Ramos (cell line): ENCODE data around the gene FHIT.

Source experiments
- in situ Hi-C: fragments of 300-500 bp; cut with MboI; formaldehyde crosslinking; loops from one replicate; pipeline ENCODE4 v1.14.3; 2022; ENCODE audit warnings: low sequenced_read_pairs; ENCODE audit not compliant: unreplicated experiment

Gene FHIT

DNA sequence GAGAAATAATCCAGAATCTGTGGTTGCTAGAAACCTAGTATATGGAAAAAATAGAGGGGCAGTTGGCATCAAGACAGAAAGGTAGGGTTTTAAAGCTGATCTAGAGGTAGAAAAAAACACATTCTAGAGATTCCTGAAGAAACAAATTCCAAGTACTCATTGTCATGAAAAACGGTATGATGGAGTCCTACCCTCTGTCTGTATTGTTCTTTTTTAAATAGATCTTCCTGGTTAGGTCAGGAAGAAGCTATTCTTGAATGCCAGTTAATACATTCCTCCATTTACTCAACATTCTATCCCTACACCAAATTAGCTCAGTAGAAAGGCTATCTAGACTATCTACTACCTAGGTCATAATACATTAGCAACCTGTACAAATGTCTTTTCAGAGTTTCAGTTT is 364.7 kb downstream of the FHIT start:
- in situ Hi-C loops: no loop called here

DNA sequence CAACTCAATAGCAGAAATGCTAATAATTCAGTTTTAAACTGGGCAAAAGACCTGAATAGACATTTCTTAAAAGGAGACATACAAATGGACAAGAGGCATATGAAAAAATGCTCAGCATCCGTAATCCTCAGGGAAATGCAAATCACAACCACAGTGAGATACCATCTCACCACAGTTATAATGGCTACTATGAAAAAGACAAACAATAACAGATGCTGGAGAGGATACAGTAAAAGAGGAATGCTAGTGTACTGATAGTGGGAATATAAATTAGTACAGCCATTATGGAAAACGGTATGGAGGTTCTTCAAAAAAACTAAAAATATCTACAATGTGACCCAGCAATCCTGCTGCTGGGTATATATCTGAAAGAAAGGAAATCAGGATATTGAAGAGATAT is 367.2 kb downstream of the FHIT start:
- in situ Hi-C loops: no loop called here

DNA sequence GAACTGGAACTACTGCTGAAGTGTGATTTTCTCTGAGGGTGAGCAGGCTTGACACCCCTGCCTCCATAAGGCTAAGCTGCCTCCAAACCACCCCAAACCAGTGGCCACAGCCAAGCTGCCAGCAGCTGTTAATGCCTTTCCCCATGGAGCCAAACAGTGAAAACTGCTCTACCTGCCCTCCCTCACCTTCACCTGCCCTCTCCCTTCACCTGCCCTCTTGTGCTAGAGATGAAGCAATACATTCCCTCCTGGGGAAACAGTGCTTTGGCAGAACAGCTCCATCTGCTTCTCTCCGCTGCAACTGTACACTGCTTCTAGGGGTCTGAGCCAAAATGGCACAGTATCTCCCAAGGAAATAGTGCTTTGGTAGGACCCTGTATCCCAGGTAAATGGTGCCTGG is 374.1 kb downstream of the FHIT start:
- in situ Hi-C loops: no loop called here

DNA sequence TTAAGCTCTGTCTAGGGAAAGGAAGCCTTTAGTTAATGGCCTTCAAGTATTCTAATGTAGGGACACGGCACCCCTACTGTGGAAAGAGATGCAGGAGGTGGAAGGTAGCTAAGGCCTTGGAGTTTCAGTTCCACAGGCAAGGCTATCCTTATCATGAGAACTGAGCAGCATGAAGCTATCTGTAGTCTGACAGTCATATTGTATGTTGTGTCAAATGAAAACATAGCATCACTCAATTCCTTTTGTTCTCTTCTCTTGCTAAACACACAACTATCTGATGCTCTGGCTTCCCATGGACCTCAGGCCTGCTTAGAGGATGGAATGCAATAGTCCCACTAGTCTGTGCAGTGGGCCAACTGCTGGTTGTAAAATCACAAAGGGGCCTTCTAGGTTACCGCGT is 380.9 kb downstream of the FHIT start:
- in situ Hi-C loops: no loop called here

DNA sequence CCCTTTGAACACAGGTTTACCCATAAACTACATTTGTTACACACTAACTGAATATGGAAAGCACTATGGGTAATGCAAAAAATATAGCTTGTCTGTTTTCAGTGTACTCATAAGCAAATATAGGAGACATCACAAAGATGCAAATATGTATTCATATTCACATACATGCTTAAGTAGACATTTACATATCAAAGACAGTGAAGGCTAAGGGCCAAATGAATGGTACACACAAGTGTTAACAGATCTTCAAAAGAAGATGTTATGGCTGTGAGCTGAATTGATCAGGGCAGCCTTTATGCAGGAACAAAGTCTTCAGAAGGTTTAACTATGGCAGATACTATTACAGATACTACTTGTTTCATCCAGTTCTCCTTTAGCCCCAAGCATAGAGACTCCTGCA is 384.1 kb downstream of the FHIT start:
- in situ Hi-C loops: no loop called here

DNA sequence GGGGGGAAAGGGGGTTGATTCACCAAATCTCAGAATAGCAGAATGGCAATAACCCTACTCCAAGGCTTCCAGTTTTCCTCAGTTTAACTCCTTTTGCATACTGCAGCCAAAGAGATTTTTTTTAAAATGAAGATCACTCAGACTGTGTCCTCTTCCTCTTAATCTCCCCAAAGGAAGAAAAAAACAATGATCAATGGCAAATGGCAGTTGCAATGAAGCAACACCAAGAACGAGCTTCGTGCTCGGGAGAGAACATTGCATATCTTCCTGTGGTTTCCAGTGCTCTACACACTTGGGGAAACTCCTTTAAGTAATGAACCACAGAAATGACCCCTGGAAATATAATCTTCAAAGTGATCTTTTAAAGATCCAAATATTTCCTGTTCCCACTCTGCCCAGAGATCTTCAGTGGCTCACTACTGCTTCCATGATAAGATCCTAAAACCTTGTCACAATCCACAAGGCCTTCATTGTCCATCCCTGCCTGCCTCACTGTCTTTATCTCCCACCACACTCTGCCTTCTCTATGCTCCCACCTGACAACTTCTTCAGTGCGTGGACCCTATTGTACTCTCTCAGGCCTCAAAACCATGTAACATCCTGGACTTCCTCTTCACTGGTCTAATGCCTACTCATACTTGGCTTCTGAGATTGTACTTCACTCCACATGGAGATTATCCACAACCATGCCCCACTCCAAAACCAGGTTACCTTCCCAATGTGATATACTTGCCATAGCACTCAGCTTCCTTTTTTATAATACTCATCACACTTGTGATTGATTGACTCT is 394.8 kb downstream of the FHIT start:
- in situ Hi-C loops: no loop called here

DNA sequence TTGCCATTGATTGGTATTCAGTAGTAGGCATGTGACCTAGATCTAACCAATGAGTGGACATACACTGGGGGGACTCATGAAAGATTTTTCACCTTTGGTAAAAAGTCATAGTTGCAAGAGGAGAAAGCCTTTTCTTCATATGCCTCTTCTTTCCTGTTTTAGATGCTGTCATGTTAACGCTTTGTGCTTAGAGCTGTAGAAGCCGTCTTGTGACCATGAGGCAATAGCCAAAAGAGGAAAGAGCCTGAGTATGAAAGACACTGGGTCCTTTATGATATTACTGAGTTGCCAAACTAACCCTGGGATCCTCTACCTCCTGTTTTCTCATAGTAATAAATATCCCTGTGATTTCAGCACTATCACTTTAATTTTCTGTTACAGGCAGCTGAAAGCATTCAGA is 396.0 kb downstream of the FHIT start:
- in situ Hi-C loops: no loop called here

DNA sequence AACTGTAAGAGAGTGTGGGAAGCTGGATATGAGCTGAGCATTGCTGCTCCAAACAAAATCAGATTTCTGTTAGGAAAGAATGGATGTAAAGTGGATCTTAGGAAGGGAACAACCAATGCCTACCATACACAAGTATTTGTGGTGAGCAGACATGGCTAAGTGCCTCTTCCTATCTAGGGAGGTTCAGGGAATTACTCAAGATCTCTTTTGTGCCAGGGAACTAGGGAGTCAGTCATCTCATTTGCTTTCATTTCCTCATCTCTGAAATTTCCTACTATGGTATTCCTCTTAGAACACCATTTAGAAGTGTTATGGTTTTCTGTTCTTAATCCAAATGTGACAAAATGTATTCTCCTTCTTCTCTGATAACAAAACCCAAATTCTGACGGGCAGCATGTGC is 396.5 kb downstream of the FHIT start:
- in situ Hi-C loops: no loop called here

DNA sequence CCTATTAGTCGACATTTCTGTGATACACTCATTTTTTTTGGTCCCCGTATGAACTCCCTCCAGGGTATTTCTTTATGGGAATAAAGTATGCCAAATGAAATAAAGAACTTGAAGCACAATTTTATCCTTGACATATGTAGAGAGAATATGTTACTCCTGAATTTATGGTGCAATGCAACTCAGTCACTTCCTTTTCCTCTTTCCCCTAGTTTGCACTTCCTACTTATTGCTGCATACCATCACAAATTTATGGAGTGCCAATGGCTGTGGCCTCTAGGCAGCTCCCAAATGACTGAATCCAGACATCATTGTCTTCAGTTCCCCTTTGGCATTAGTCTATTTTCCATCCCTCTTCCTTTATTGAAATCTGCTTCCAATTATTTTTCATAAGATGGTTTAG is 403.5 kb downstream of the FHIT start:
- in situ Hi-C loops: no loop called here

DNA sequence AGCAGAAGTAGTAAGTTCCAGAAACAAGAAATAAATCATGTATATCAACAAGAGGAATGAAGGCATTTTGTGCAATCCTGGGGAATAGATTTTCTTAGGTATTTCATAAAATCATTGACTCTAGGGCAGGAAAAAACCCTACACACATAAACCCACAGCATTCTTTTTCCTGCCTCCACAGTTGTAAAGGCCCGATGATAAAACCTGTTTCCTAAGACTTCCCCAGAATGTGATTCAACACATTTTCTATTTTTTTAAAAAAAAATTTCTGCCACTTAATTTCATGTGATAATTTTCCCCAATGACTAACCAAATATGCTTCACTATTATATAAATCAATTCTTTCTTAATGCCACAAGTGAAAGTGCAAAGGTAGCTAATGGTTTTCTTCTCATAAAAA is 407.0 kb downstream of the FHIT start:
- in situ Hi-C loops: no loop called here

DNA sequence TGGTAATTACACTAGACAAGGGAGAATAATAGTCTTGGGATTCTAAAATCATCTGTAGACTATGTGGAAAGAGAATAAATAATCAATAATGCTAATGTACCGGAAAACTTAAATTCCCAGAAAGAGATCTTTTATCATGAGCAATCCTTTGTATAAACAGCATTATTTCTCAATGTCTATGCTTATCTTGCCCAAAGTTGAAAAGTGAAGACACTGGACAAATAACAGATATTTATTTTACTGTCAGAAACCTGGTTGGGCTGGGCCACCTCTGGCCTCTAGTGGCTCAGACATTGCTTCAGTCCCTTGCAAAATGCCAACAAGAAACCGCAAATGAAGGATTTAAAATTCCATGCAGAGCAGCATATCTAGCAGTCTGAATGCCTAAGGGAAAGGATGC is 409.9 kb downstream of the FHIT start:
- in situ Hi-C loops: no loop called here

DNA sequence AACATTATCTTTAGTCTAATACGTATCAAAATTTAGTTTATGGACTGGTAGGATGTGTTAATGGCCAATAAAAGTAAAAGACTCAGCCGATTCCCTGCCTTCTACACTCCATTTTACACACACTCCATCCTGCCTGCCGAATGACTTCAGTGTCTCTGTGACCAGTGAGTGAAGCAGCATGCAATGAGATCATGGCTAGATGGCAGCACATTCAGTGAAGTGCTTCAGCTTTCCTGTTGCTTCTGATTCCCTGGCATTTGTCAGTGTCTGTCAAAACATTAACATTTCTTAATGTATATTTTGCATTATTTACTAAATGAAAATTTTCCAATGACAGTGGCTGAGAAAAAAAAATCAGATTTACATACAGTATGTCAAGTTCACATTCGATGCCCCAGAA is 412.0 kb downstream of the FHIT start:
- in situ Hi-C loops: no loop called here

DNA sequence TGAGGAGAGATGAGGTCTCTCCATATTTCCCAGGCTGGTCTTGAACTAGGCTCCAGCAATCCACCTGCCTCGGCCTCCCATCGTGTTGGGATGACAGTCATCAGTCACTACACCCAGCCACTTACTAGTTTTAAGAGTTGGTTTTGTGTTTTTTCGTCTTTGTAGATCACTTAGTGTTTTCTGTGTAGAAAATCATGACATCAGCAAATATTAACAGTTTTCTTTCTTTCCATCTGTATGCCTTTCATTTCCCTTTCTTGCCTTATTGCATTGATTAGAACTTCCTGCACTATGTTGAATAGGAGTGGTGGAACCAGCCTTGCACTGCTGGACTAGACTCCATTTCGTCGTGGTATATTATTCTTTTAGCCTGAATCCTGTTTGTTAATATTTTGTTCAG is 415.5 kb downstream of the FHIT start:
- in situ Hi-C loops: no loop called here

DNA sequence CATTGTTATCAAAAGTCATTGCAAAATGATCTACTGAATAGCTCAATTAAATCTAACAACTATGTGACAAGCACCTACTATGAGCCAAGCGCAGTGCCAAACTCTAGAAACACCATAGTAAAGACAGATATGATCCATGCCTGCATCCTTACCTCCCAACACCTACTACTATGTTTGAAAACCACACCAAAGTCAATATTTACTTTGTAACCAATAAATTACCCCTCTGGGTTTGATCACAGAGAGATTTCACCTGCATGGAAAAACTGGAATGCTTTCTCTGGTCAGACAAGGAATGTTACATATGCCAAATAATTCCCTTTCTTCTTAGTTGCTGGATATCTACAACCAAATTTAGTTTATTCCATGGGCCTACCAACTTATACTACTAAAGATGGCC is 422.2 kb downstream of the FHIT start:
- in situ Hi-C loops: no loop called here

DNA sequence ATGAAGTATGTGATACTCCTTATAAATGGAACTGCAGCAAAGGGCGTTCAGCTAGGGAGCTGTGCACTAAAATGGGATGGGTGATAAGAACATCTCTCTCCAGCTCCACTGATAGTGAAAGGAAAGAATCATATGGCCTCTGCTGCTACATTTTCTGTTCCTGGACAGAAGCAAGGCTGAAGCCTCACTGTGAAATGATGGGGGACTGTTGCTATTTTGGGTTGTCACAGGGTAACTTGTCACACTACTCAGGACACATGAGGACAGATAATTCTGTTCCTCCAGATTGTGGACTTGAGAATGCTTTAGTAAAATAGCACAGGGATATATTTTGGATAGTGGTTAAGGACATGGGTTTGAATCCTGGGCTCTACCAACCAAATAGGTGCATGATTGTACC is 423.6 kb downstream of the FHIT start:
- in situ Hi-C loops: no loop called here

DNA sequence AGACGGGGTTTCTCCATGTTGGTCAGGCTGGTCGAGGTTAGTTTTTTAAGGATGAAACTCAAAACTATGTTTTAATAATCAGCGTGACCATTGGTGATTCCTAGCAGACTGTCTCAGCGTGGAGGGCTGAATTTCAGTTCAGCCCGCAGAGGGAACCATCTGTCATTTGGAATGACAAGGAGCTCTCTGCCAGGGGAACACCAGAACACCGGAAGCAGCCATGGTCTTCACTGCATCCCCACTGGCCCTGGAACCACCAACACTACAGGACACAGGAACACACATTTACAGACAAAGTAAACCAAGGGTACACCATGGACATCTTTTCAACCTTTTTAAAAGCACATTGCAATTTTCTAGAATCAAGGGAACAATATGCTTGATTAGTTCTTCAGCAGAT is 424.7 kb downstream of the FHIT start:
- in situ Hi-C loops: no loop called here

DNA sequence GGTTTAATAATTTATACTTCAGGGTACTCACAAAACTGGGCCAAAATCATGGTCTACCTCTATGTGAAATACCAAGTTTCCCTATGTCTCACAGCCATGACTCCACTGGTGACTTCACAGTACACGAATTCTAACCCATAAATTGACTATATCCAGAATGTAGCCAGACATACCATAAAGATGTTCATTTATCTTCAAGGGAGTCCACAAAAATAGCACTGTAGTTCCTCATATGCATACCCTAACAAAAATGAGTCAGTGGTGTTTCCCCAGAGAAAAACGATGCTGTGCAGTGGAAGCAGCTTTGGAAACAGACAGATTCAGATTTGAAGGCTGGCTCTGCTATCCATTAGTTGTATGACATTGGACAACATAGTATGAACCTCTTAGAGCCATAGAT is 438.8 kb downstream of the FHIT start:
- in situ Hi-C loops: no loop called here

DNA sequence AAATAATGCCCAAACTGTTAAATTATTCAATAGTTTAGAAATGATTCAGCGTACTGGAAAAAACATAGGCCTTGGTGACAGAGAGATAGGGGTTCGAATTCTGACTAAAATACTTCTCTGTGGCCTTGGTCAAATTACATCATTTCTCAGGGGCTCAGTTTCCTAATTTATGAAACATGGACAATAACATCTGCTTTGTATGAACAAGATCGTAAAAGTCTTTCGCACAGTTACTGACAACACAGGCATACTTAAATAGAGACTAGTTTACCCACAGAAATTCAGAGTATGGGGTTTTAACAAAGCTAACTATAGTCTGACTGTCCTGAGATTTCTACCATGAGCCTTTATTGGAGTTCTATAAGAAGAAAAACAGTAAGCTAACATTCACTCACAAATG is 440.4 kb downstream of the FHIT start:
- in situ Hi-C loops: no loop called here

DNA sequence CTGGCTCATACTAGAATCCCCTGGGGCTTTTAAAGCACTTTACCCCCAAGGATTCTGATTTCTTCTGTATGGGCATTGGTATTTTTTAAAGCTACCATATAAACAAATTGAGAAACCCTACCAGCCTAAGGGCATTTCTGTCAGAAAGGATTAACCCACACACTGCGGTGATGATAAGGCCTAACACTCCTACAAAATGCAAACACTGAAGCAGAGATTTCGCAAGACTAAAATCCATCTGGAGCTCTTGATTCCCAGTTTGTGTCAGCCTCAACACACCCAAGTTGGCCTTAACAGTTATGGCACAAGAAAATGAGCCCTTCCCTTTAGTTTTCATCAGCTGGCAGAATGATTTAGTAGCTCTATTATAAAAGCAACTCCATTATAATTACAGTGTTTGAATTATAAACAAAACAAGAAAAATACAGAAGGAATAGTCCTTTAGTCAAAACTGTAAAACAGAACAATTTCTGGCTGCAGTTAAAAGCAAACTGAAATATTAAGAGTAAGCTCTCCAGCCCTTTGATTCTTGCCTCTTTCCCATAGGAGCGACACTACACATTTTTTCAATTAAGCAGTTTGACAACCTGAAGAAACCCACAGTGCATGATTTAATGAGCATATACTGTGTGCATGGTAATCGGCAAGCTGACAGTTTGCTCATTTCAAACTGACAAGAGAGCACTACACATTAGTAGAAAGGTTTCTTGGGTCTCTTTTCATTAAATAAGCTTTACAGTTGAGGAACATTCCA is 441.2 kb downstream of the FHIT start:
- in situ Hi-C loops: no loop called here

DNA sequence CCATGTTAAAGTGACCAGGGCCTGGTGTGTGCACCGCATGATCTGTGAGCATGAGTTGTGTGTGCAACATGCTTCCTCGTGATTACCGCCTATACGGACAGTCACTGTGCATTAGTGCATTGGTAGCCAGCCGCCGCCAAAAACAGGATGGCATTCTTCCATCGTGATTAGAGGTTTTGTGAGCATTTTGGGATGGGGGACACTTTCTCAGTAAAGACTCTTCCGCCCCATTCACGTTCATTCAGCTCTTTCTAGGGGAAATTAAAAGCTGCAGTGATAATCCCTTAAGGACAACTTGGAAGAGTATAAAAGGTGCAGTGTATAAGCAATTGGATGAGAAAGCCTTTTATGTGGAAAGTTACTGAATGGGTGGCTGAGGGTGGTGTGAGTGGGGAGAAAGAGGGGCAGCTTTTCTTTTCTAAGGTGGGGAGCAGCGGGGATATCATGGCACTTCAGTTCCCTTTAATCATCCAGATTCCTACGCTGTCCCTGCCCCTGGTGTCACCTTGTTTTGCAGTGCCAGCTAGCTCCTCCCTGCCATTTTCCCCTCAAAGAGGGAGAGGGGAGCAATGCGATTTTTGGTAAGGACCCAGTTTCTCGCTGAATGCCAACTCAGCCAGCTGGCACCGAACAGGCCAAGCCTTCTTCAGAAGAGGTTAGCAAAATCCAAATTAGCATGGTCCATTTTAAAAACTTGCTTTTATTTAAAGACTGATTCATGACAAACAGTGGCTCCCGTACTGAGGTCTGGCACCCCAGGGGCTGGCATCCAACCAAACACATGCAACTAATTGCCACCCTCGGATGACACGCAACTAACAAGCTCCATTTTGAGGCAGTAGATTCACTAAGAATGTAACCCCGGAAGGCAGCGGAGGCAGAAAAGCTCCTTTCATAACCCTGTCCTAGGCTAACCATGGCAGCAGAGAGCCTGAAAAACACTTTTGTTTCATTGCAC is 447.8 kb downstream of the FHIT start:
- in situ Hi-C loops: no loop called here

DNA sequence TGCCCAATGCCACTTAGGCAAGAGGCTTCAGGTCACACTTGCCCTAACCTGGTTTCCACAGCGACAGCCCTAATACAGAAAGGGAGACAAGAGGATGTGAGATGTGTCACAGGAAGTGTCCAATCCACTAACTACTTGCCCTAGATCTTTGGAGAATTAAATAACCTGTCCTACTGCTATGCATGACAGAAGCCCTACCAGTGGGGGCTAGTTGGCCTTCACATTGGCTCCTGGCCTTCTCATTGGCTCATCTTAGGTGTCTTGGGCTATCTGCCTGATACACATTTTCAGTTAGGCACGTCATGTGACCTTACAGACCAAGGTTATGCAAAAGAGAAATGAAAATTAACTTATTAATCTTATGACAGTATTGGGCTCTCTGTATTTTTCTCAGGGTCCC is 449.9 kb downstream of the FHIT start:
- in situ Hi-C loops: no loop called here
